Measurements from ENCODE around the gene CAMK2A. TPM values are rescaled to one million over a fixed set of nuclear protein-coding genes. Genes with fewer than 3 reads are reported as not detected.

The CAMK2A gene
- total RNA-seq, 4 donors from 2014 or later: not detected

GRCh38 chr5:150284311-150284710 is 5.3 kb downstream of the CAMK2A start:
- no peak for DNase-seq
- Histone ChIP-seq H3K27ac (no peak overlapping the region), H3K9me3 (no peaks in the 10 kb centered on the region), H3K4me3 (replicated peaks in 1 of 3) (no peak overlapping the region), H3K4me1 (no peaks in the 10 kb centered on the region), H3K27me3 (no peaks in the 10 kb centered on the region), H3K36me3 (no peaks in the 10 kb centered on the region)
- intact Hi-C loops (cut with DNase I): no loop called here
- WGBS, 2 donors: 88 to 89% methylated on average over 13 of the region's 13 CpGs
- TF ChIP-seq CTCF (IDR thresholded peaks at IDR 0.05): no peak
- TF ChIP-seq POLR2A (IDR thresholded peaks at IDR 0.05): no peak

- WGBS, 2 donors: 73 to 79% methylated on average over 3 of the region's 3 CpGs
- Histone ChIP-seq H3K27me3 (no peaks in the 10 kb centered on the region), H3K4me1 (no peaks in the 10 kb centered on the region), H3K4me3 (replicated peaks in 1 of 3) (no peak overlapping the region), H3K36me3 (no peaks in the 10 kb centered on the region), H3K27ac (no peak overlapping the region), H3K9me3 (no peaks in the 10 kb centered on the region)
- intact Hi-C loops (cut with DNase I): no loop called here
- no peak for DNase-seq
- no peak for TF ChIP-seq CTCF (IDR thresholded peaks at IDR 0.05)
These were observed 5.7 kb downstream of the CAMK2A start for GRCh38 chr5:150283904-150284303.

GRCh38 chr5:150281987-150282386 is 7.6 kb downstream of the CAMK2A start:
- TF ChIP-seq POLR2A (IDR thresholded peaks at IDR 0.05) (no peak), CTCF (IDR thresholded peaks at IDR 0.05) (no peak)
- no peak for DNase-seq
- WGBS, 2 donors: 79 to 82% methylated on average over 8 of the region's 8 CpGs

GRCh38 chr5:150279330-150280020 is 10.1 kb downstream of the CAMK2A start:
- H3K27ac ChIP-seq: no peak overlapping the region
- H3K27me3 ChIP-seq: no peaks in the 10 kb centered on the region
- no peaks in the 10 kb centered on the region for H3K9me3 ChIP-seq
- no peaks in the 10 kb centered on the region for H3K4me1 ChIP-seq
- H3K4me3 ChIP-seq (replicated peaks in 1 of 3): no peak overlapping the region
- DNase-seq: no peak
- WGBS, 2 donors: 67 to 70% methylated on average over 13 of the region's 13 CpGs
- no peaks in the 10 kb centered on the region for H3K36me3 ChIP-seq
- TF ChIP-seq CTCF (IDR thresholded peaks at IDR 0.05) (no peak), POLR2A (IDR thresholded peaks at IDR 0.05) (no peak)
- intact Hi-C loops (cut with DNase I): no loop called here

More at GRCh38 chr5:150281987-150282386, 7.6 kb downstream of the CAMK2A start:
- no peaks in the 10 kb centered on the region for H3K9me3 ChIP-seq
- H3K4me3 ChIP-seq (replicated peaks in 1 of 3): no peak overlapping the region
- H3K36me3 ChIP-seq: no peaks in the 10 kb centered on the region
- H3K27ac ChIP-seq: no peak overlapping the region
- no peaks in the 10 kb centered on the region for H3K27me3 ChIP-seq
- intact Hi-C loops (cut with DNase I): no loop called here
- H3K4me1 ChIP-seq: no peaks in the 10 kb centered on the region

GRCh38 chr5:150278916-150279315 is 10.7 kb downstream of the CAMK2A start:
- Histone ChIP-seq H3K36me3 (no peaks in the 10 kb centered on the region), H3K27ac (no peak overlapping the region), H3K9me3 (no peaks in the 10 kb centered on the region), H3K4me3 (replicated peaks in 1 of 3) (no peak overlapping the region), H3K27me3 (no peaks in the 10 kb centered on the region), H3K4me1 (no peaks in the 10 kb centered on the region)
- TF ChIP-seq POLR2A (IDR thresholded peaks at IDR 0.05) (no peak), CTCF (IDR thresholded peaks at IDR 0.05) (no peak)
- 93% methylated on average over 5 to 6 of the region's 6 CpGs for WGBS, 2 donors
- DNase-seq: no peak
- intact Hi-C loops (cut with DNase I): no loop called here
